HEK293 (cell line): ENCODE results near the gene RTN3.

Experiments used
- GFI1B ChIP-seq: fragments of 450-650 bp; formaldehyde crosslinking; IDR thresholded peaks from 2 replicates; pipeline ENCODE4 v1.5.1; 2016; ENCODE audit warnings: missing biosample characterization, missing genetic modification characterization
- GLIS1 ChIP-seq: fragments of 450-650 bp; formaldehyde crosslinking; IDR thresholded peaks from 2 replicates; pipeline ENCODE4 v1.5.1; 2016; ENCODE audit warnings: missing biosample characterization, missing genetic modification characterization
- GLIS2 ChIP-seq: fragments of 450-650 bp; formaldehyde crosslinking; IDR thresholded peaks from 2 replicates; pipeline ENCODE4 v1.5.1; 2016; ENCODE audit warnings: missing biosample characterization, missing genetic modification characterization
- KLF1 ChIP-seq: fragments of 450-650 bp; formaldehyde crosslinking; IDR thresholded peaks from 2 replicates; pipeline ENCODE4 v1.5.1; 2016; ENCODE audit warnings: missing biosample characterization, missing genetic modification characterization
- KLF9 ChIP-seq: fragments of 450-650 bp; formaldehyde crosslinking; IDR thresholded peaks from 2 replicates; pipeline ENCODE4 v1.5.1; 2016; ENCODE audit warnings: missing biosample characterization, missing genetic modification characterization, low read depth
- MYNN ChIP-seq: fragments of 450-650 bp; formaldehyde crosslinking; IDR thresholded peaks from 2 replicates; pipeline ENCODE4 v1.5.1; 2016; ENCODE audit warnings: missing biosample characterization, missing genetic modification characterization, borderline replicate concordance
- OVOL3 ChIP-seq: fragments of 450-650 bp; formaldehyde crosslinking; IDR thresholded peaks from 2 replicates; pipeline ENCODE4 v1.5.1; 2016; ENCODE audit warnings: missing biosample characterization, missing genetic modification characterization
- WT1 ChIP-seq: fragments of 450-650 bp; formaldehyde crosslinking; IDR thresholded peaks from 2 replicates; pipeline ENCODE4 v1.5.1; 2016; ENCODE audit warnings: missing biosample characterization, missing genetic modification characterization
- YY2 ChIP-seq: fragments of 450-650 bp; formaldehyde crosslinking; IDR thresholded peaks from 2 replicates; pipeline ENCODE4 v1.5.1; 2016; ENCODE audit warnings: missing biosample characterization, missing genetic modification characterization
- ZBTB20 ChIP-seq: fragments of 450-650 bp; formaldehyde crosslinking; IDR thresholded peaks from 2 replicates; pipeline ENCODE4 v1.5.1; 2016; ENCODE audit warnings: missing biosample characterization, missing genetic modification characterization
- ZFHX2 ChIP-seq: fragments of 450-650 bp; formaldehyde crosslinking; conservative IDR thresholded peaks from 2 replicates; pipeline ENCODE4 v1.5.1; 2016; ENCODE audit warnings: missing biosample characterization, missing genetic modification characterization
- ZFP41 ChIP-seq: fragments of 450-650 bp; formaldehyde crosslinking; IDR thresholded peaks from 2 replicates; pipeline ENCODE4 v1.5.1; 2016; ENCODE audit warnings: missing biosample characterization, missing genetic modification characterization, borderline replicate concordance
- ZNF175 ChIP-seq: fragments of 450-650 bp; formaldehyde crosslinking; IDR thresholded peaks from 2 replicates; pipeline ENCODE4 v1.5.1; 2016; ENCODE audit warnings: missing biosample characterization, missing genetic modification characterization
- ZNF2 ChIP-seq: fragments of 450-650 bp; formaldehyde crosslinking; IDR thresholded peaks from 2 replicates; pipeline ENCODE4 v1.5.1; 2016; ENCODE audit warnings: missing biosample characterization, missing genetic modification characterization
- ZNF239 ChIP-seq: fragments of 450-650 bp; formaldehyde crosslinking; IDR thresholded peaks from 2 replicates; pipeline ENCODE4 v1.5.1; 2016; ENCODE audit warnings: missing biosample characterization, missing genetic modification characterization
- ZNF292 ChIP-seq: fragments of 450-650 bp; formaldehyde crosslinking; IDR thresholded peaks from 2 replicates; pipeline ENCODE4 v1.5.1; 2016; ENCODE audit warnings: low read depth, missing biosample characterization, missing genetic modification characterization, borderline replicate concordance
- ZNF324 ChIP-seq: fragments of 450-650 bp; formaldehyde crosslinking; IDR thresholded peaks from 2 replicates; pipeline ENCODE4 v1.5.1; 2016; ENCODE audit warnings: missing biosample characterization, missing genetic modification characterization
- ZNF600 ChIP-seq: fragments of 450-650 bp; formaldehyde crosslinking; IDR thresholded peaks from 2 replicates; pipeline ENCODE4 v1.5.1; 2016; ENCODE audit warnings: missing biosample characterization, missing genetic modification characterization
- ZNF623 ChIP-seq: fragments of 450-650 bp; formaldehyde crosslinking; IDR thresholded peaks from 2 replicates; pipeline ENCODE4 v1.5.1; 2016; ENCODE audit warnings: missing biosample characterization, missing genetic modification characterization
- ZNF639 ChIP-seq: fragments of 450-650 bp; formaldehyde crosslinking; IDR thresholded peaks from 2 replicates; pipeline ENCODE4 v1.5.1; 2016; ENCODE audit warnings: missing biosample characterization, missing genetic modification characterization
- ZNF660 ChIP-seq: fragments of 450-650 bp; IDR thresholded peaks from 2 replicates; pipeline ENCODE4 v1.5.1; 2018; ENCODE audit warnings: missing biosample characterization, mild to moderate bottlenecking, missing genetic modification characterization
- ZNF837 ChIP-seq: fragments of 450-650 bp; formaldehyde crosslinking; IDR thresholded peaks from 2 replicates; pipeline ENCODE4 v1.5.1; 2016; ENCODE audit warnings: missing biosample characterization, missing genetic modification characterization
- TF ChIP-seq, protein P1 (sequence below): fragments of 450-650 bp; formaldehyde crosslinking; IDR thresholded peaks from 2 replicates; pipeline ENCODE4 v1.5.1; 2016; ENCODE audit warnings: missing biosample characterization, missing genetic modification characterization, borderline replicate concordance
- TF ChIP-seq, protein P2 (sequence below): fragments of 450-650 bp; formaldehyde crosslinking; IDR thresholded peaks from 2 replicates; pipeline ENCODE4 v1.5.1; 2016; ENCODE audit warnings: missing biosample characterization, missing genetic modification characterization
- TF ChIP-seq, protein P3 (sequence below): fragments of 450-650 bp; formaldehyde crosslinking; IDR thresholded peaks from 2 replicates; pipeline ENCODE4 v1.5.1; 2016; ENCODE audit warnings: missing biosample characterization, missing genetic modification characterization
- TF ChIP-seq, protein P4 (sequence below): fragments of 450-650 bp; formaldehyde crosslinking; IDR thresholded peaks from 2 replicates; pipeline ENCODE4 v1.5.1; 2017; ENCODE audit warnings: missing biosample characterization, missing genetic modification characterization
- TF ChIP-seq, protein P5 (sequence below): fragments of 450-650 bp; formaldehyde crosslinking; IDR thresholded peaks from 2 replicates; pipeline ENCODE4 v1.5.1; 2016; ENCODE audit warnings: missing biosample characterization, missing genetic modification characterization
- TF ChIP-seq, protein P6 (sequence below): fragments of 450-650 bp; formaldehyde crosslinking; IDR thresholded peaks from 2 replicates; pipeline ENCODE4 v1.5.1; 2016; ENCODE audit warnings: missing biosample characterization, missing genetic modification characterization

RTN3 gene

GRCh38 chr11:63769042-63769713 is 87.9 kb downstream of the RTN3 start (continued):
- TF ChIP-seq, protein P1, sequence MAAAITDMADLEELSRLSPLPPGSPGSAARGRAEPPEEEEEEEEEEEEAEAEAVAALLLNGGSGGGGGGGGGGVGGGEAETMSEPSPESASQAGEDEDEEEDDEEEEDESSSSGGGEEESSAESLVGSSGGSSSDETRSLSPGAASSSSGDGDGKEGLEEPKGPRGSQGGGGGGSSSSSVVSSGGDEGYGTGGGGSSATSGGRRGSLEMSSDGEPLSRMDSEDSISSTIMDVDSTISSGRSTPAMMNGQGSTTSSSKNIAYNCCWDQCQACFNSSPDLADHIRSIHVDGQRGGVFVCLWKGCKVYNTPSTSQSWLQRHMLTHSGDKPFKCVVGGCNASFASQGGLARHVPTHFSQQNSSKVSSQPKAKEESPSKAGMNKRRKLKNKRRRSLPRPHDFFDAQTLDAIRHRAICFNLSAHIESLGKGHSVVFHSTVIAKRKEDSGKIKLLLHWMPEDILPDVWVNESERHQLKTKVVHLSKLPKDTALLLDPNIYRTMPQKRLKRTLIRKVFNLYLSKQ (tag by site-specific recombination), result no peak
- no peak for TF ChIP-seq OVOL3 (tag by site-specific recombination)
- TF ChIP-seq KLF9 (tag by site-specific recombination), result peak; percentile 51; the same call in 1 of the 2 replicates
- TF ChIP-seq ZNF600 (tag by site-specific recombination), result no peak
- TF ChIP-seq ZNF2 (tag by site-specific recombination), result no peak
- peak; percentile 56; the same call in 1 of the 2 replicates for TF ChIP-seq GLIS2 (tag by site-specific recombination)
- TF ChIP-seq, protein P2, sequence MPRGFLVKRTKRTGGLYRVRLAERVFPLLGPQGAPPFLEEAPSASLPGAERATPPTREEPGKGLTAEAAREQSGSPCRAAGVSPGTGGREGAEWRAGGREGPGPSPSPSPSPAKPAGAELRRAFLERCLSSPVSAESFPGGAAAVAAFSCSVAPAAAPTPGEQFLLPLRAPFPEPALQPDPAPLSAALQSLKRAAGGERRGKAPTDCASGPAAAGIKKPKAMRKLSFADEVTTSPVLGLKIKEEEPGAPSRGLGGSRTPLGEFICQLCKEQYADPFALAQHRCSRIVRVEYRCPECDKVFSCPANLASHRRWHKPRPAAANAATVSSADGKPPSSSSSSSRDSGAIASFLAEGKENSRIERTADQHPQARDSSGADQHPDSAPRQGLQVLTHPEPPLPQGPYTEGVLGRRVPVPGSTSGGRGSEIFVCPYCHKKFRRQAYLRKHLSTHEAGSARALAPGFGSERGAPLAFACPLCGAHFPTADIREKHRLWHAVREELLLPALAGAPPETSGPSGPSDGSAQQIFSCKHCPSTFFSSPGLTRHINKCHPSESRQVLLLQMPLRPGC, result no peak
- TF ChIP-seq ZNF239, result no peak
- no peak for TF ChIP-seq ZNF175 (tag by site-specific recombination)
- TF ChIP-seq, protein P3, sequence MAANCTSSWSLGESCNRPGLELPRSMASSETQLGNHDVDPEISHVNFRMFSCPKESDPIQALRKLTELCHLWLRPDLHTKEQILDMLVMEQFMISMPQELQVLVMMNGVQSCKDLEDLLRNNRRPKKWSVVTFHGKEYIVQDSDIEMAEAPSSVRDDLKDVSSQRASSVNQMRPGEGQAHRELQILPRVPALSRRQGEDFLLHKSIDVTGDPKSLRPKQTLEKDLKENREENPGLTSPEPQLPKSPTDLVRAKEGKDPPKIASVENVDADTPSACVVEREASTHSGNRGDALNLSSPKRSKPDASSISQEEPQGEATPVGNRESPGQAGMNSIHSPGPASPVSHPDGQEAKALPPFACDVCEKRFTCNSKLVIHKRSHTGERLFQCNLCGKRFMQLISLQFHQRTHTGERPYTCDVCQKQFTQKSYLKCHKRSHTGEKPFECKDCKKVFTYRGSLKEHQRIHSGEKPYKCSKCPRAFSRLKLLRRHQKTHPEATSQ (tag by site-specific recombination), result no peak
- TF ChIP-seq, protein P4, sequence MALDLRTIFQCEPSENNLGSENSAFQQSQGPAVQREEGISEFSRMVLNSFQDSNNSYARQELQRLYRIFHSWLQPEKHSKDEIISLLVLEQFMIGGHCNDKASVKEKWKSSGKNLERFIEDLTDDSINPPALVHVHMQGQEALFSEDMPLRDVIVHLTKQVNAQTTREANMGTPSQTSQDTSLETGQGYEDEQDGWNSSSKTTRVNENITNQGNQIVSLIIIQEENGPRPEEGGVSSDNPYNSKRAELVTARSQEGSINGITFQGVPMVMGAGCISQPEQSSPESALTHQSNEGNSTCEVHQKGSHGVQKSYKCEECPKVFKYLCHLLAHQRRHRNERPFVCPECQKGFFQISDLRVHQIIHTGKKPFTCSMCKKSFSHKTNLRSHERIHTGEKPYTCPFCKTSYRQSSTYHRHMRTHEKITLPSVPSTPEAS (tag by site-specific recombination), result no peak
- no peak for TF ChIP-seq ZNF660 (tag by site-specific recombination)
- TF ChIP-seq ZNF639 (tag by site-specific recombination), result no peak
- TF ChIP-seq ZNF292 (tag by site-specific recombination), result no peak
- TF ChIP-seq, protein P5, sequence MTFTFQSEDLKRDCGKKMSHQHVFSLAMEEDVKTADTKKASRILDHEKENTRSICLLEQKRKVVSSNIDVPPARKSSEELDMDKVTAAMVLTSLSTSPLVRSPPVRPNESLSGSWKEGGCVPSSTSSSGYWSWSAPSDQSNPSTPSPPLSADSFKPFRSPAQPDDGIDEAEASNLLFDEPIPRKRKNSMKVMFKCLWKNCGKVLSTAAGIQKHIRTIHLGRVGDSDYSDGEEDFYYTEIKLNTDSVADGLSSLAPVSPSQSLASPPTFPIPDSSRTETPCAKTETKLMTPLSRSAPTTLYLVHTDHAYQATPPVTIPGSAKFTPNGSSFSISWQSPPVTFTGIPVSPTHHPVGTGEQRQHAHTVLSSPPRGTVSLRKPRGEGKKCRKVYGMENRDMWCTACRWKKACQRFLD (tag by site-specific recombination), result no peak
- TF ChIP-seq ZFP41, result no peak
- TF ChIP-seq GLIS1 (tag by site-specific recombination), result no peak
- TF ChIP-seq ZNF837, result no peak
- TF ChIP-seq KLF1, result 0 out of 2 replicates have a peak, but pooled peaks have one; percentile 49
- peak; percentile 55 for TF ChIP-seq ZFHX2
- no peak for TF ChIP-seq YY2 (tag by site-specific recombination)
- TF ChIP-seq GFI1B (tag by site-specific recombination), result no peak
- TF ChIP-seq MYNN (tag by site-specific recombination), result no peak
- TF ChIP-seq ZNF324 (tag by site-specific recombination), result no peak
- TF ChIP-seq WT1, result no peak
- TF ChIP-seq ZBTB20 (tag by site-specific recombination), result peak; percentile 66
- TF ChIP-seq ZNF623 (tag by site-specific recombination), result no peak
- TF ChIP-seq, protein P6, sequence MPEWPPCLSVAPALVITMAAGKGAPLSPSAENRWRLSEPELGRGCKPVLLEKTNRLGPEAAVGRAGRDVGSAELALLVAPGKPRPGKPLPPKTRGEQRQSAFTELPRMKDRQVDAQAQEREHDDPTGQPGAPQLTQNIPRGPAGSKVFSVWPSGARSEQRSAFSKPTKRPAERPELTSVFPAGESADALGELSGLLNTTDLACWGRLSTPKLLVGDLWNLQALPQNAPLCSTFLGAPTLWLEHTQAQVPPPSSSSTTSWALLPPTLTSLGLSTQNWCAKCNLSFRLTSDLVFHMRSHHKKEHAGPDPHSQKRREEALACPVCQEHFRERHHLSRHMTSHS (tag by site-specific recombination), result no peak
